Hepatocyte (in vitro differentiated cells): ENCODE results near the gene ELMO3. TPM values are rescaled to one million over a fixed set of nuclear protein-coding genes. Genes with fewer than 3 reads are reported as not detected.
A peak's percentile ranks its signal among the peaks of the same experiment; 100 is the strongest.

Experiments
- DNase-seq: peaks from one replicate; pipeline ENCODE4 v3.0.0-alpha.2; 2016; ENCODE audit warnings: low spot score
- H2AFZ ChIP-seq: fragments of 200-600 bp; sonication (generic); 2 replicates; pipeline ENCODE4 v1.6.0; 2016; ENCODE audit warnings: antibody characterized with exemption, mild to moderate bottlenecking
- H3K27ac ChIP-seq: fragments of 200-600 bp; sonication (generic); 2 replicates; pipeline ENCODE4 v1.5.1; 2016; ENCODE audit warnings: mild to moderate bottlenecking
- H3K27me3 ChIP-seq: fragments of 200-600 bp; sonication (generic); 2 replicates; pipeline ENCODE4 v1.6.1; 2016
- H3K36me3 ChIP-seq: fragments of 200-600 bp; sonication (generic); replicated peaks from 2 replicates; pipeline ENCODE4 v1.5.1; 2016; ENCODE audit warnings: low read depth; ENCODE audit not compliant: insufficient read depth
- H3K4me1 ChIP-seq: fragments of 200-600 bp; sonication (generic); 2 replicates; pipeline ENCODE4 v1.5.1; 2016; ENCODE audit warnings: mild to moderate bottlenecking, moderate library complexity; ENCODE audit not compliant: insufficient read depth
- H3K4me2 ChIP-seq: fragments of 200-600 bp; sonication (generic); 2 replicates; pipeline ENCODE4 v1.6.0; 2016
- H3K4me3 ChIP-seq: fragments of 200-600 bp; sonication (generic); 2 replicates; pipeline ENCODE4 v1.5.1; 2016; ENCODE audit warnings: mild to moderate bottlenecking
- H3K79me2 ChIP-seq: fragments of 200-600 bp; sonication (generic); 2 replicates; pipeline ENCODE4 v1.6.0; 2017; ENCODE audit warnings: mild to moderate bottlenecking
- H3K9me2 ChIP-seq: fragments of 200-600 bp; sonication (generic); replicated peaks from 2 replicates; pipeline ENCODE4 v1.6.0; 2017; ENCODE audit warnings: mild to moderate bottlenecking; ENCODE audit not compliant: insufficient read depth
- H3K9me3 ChIP-seq: fragments of 200-600 bp; sonication (generic); 2 replicates; pipeline ENCODE4 v1.5.1; 2016; ENCODE audit warnings: low read depth, mild to moderate bottlenecking
- H4K20me1 ChIP-seq: fragments of 200-600 bp; sonication (generic); 2 replicates; pipeline ENCODE4 v1.6.0; 2016; ENCODE audit warnings: mild to moderate bottlenecking; ENCODE audit not compliant: insufficient read depth, poor library complexity, severe bottlenecking
- EZH2 ChIP-seq: fragments of 200-600 bp; sonication (generic); IDR thresholded peaks from 2 replicates; pipeline ENCODE4 v1.6.1; 2016; ENCODE audit warnings: antibody characterized with exemption, mild to moderate bottlenecking, borderline replicate concordance
- EZH2phosphoT487 ChIP-seq: fragments of 200-600 bp; sonication (generic); IDR thresholded peaks from one replicate; pipeline ENCODE4 v1.6.1; 2018; ENCODE audit warnings: antibody characterized with exemption, mild to moderate bottlenecking, low read depth, moderate library complexity; ENCODE audit not compliant: unreplicated experiment, severe bottlenecking
- WGBS: methylation state at CpG from one replicate; pipeline ENCODE4 v1.1.6; 2016; ENCODE audit warnings: low lambda C conversion rate; ENCODE audit errors: missing lambda C conversion rate; 5-methylcytosine and 5-hydroxymethylcytosine counted together
- polyA plus RNA-seq: library from polyadenylated mRNA; unstranded; fragments of >200 nt; fragmentation: Nextera tagmentation; extraction: Ambion mirVana; gene quantifications from 2 replicates; pipeline ENCODE4 v1.2.1, GENCODE V29; 2016
- total RNA-seq: library from RNA; depleted of rRNA; stranded (reverse); fragments of >200 nt; gene quantifications from 2 replicates; pipeline ENCODE4 v1.2.3, GENCODE V29; 2014
- TF ChIP-seq, protein P1 (sequence below): fragments of 200-600 bp; sonication (generic); IDR thresholded peaks from 2 replicates; pipeline ENCODE4 v1.5.1; 2016; ENCODE audit warnings: antibody characterized with exemption, mild to moderate bottlenecking; ENCODE audit not compliant: poor library complexity

The ELMO3 gene
- total and polyA plus RNA-seq, 2 experiments from 2014 or later: 14.5 to 18.5 TPM

DNA sequence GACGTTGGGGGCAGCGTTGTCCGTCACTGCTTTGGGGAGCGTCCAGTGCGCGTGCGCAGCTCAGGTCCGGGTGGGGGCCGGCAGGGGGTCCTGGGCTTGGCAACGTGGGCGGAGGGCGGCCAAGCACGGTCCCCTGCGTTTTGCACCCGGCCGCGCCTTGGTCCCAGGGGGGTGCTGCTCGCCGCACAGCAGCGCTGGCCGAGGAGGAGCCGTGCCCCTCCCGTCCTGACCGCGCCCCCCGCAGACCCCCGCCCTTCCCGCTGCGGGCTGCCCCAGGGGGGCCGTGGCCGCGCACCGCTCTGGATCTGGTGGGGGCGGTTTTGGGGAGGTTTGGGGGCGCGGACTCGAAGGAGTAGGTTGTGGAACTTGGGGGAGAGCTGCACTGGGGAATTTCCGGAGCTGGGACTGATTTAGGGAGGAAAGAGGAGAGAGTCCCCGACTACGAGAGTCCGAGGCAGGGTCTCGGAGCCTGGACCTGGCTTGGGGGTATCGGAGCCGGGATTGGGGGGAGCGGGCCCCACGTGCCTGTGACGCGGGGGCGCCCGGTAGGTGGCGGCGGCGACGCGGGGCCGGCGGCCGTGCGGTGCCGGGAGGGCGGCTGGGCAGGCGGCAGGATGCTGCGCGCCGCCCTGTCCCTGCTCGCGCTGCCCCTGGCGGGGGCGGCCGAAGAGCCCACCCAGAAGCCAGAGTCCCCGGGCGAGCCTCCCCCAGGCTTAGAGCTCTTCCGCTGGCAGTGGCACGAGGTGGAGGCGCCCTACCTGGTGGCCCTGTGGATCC lies 49.7 kb downstream of the ELMO3 start, which contains the start of gene SLC9A5:
SLC9A5 (plus strand) TSS at position 579 of the 777 bp plus-strand sequence; CDS start at position 615, 36 bp downstream.
- no peak for TF ChIP-seq EZH2phosphoT487
- TF ChIP-seq, protein P1, sequence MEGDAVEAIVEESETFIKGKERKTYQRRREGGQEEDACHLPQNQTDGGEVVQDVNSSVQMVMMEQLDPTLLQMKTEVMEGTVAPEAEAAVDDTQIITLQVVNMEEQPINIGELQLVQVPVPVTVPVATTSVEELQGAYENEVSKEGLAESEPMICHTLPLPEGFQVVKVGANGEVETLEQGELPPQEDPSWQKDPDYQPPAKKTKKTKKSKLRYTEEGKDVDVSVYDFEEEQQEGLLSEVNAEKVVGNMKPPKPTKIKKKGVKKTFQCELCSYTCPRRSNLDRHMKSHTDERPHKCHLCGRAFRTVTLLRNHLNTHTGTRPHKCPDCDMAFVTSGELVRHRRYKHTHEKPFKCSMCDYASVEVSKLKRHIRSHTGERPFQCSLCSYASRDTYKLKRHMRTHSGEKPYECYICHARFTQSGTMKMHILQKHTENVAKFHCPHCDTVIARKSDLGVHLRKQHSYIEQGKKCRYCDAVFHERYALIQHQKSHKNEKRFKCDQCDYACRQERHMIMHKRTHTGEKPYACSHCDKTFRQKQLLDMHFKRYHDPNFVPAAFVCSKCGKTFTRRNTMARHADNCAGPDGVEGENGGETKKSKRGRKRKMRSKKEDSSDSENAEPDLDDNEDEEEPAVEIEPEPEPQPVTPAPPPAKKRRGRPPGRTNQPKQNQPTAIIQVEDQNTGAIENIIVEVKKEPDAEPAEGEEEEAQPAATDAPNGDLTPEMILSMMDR: peak; percentile 11
- Histone ChIP-seq H2AFZ (peak within 1 kb of the TSS; percentile 56), H3K27ac (no peak within 1 kb of the TSS), H3K9me2 (no peaks in the 10 kb centered on the region), H3K27me3 (peaks cover 28% of the 10 kb centered on the region), H3K4me1 (peaks cover 26% of the 10 kb centered on the region), H3K9me3 (no peaks in the 10 kb centered on the region), H3K4me3 (peak within 1 kb of the TSS; percentile 70), H3K36me3 (no peaks in the 10 kb centered on the region), H3K79me2 (peaks cover 7% of the 10 kb centered on the region), H3K4me2 (peak within 1 kb of the TSS; percentile 99), H4K20me1 (no peaks in the 10 kb centered on the region)
- DNase-seq: peak; percentile 40
- 2% methylated on average over 14 of the region's 75 CpGs for WGBS

DNA sequence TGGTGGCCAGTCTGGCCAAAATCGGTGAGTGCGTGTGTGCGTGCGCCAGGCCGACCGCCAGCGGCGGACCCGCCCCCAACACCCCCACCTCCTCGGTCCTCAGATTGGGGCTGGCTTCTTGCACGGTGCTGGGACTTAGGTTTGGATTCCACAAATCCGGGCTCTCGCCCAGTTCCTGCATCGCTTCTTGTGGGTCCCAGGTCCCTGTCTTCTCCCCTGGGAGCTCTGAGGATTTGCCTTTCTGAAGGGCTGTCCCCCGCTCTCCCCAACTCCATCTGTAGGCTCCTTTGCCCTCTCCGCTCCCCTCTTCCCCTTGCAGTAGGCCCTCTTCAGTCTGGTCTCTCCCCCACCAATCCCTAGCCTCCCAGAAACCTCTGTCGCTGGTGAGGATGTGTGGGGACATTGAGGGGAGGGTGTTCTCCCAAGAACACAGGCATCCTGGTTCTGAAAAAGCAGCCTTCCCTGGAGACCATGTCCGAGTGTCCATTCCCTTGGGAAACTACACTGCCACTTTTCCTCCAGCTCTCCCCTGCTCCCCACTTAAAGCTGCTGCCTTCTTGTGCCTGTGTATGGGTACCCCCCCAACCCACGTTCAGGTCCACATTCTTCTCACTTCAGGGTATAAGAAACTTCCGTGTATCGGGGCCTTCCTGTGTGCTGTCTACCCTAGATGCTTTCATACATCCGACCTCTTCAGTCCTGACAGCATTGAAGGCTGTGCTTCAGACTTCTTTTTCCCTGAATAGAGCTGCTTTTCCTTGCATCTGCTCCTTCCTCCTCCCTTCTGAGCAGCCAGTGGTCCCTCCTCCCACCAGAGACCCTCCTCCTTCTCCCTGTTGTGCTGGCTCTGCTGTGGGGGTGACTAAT lies 50.5 kb downstream of the ELMO3 start:
- Histone ChIP-seq H4K20me1 (no peaks in the 10 kb centered on the region), H2AFZ (peak overlapping the region; percentile 56), H3K27me3 (peaks cover 28% of the 10 kb centered on the region), H3K4me2 (peak overlapping the region; percentile 99), H3K9me2 (no peaks in the 10 kb centered on the region), H3K79me2 (peaks cover 4% of the 10 kb centered on the region), H3K9me3 (no peaks in the 10 kb centered on the region), H3K4me1 (peaks cover 26% of the 10 kb centered on the region), H3K36me3 (no peaks in the 10 kb centered on the region), H3K4me3 (peak overlapping the region; percentile 70), H3K27ac (no peak overlapping the region)
- no peak for DNase-seq
- 19% methylated on average over 22 of the region's 22 CpGs for WGBS
- TF ChIP-seq EZH2phosphoT487 (no peak), EZH2 (no peak)
- TF ChIP-seq, protein P1: no peak

DNA sequence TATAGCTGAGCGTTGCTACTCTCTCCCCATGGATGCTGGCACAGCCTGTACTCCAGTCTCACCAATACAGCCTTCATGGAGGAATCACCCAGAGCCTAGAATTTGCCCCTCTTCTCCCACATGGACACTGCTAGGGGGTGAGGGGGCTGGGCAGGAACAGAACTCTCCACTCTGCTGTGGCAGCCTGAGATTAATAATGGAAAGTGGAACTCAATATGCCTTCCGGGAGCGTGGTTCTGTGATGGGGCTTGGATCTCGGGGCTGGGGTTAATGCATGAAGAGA lies 51.1 kb downstream of the ELMO3 start:
- Histone ChIP-seq H3K4me2 (no peak overlapping the region), H3K4me1 (peaks cover 24% of the 10 kb centered on the region), H3K9me2 (no peaks in the 10 kb centered on the region), H3K27me3 (peaks cover 28% of the 10 kb centered on the region), H3K4me3 (no peak overlapping the region), H3K36me3 (no peaks in the 10 kb centered on the region), H2AFZ (no peak overlapping the region), H3K9me3 (no peaks in the 10 kb centered on the region), H3K27ac (no peak overlapping the region), H3K79me2 (peaks cover 2% of the 10 kb centered on the region), H4K20me1 (no peaks in the 10 kb centered on the region)
- 78% methylated on average over 4 of the region's 4 CpGs for WGBS
- TF ChIP-seq, protein P1: no peak
- TF ChIP-seq EZH2phosphoT487 (no peak), EZH2 (no peak)
- DNase-seq: no peak
